Measurements from ENCODE around the gene SPART. TPM values are rescaled to one million over a fixed set of nuclear protein-coding genes. Genes with fewer than 3 reads are reported as not detected.

The SPART gene
- total RNA-seq, 6 experiments from 2014 or later, result 8.1 to 16.4 (median 9.5) TPM

DNA sequence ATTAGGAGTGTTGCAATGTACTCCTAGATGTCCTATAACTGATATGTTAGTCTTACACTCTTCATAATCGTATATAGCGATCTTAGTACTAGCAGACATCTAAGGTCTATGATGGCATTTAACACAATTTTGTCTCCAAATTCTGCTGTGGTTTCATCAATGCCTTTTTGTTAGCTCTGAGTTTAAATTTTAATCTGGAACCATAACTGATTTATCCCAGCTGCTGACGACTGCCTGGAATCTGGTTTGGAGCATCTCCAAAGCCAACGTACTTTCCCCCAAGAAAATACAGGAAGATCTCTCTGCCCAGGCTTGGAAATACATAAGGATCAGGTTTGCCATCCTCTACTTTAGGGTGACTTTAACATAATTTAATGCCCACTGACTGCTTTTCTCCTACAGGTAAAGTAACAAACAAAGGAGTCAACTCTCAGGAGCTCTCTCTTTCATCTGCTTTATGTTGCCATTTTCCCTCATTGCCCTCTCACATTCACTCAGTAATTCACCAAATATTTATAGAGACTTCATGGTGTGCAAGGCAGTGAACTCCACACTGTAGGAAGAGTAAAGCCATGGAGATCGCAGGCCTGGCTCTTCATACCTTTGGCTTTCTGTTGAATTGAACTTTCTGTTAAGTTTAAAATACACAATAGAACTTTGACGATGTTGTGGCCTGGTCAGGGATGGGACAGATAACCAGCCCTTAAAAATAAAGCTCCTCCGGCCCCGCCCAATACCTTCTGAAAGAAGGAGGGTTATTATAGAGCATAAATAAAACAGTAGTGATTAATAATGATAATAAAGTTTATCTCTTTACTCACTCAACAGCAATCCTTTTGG is 23.3 kb upstream of the SPART start:
- H3K9me3 ChIP-seq, result no peaks in the 10 kb centered on the region
- WGBS (ENCODE audit: insufficient coverage, low coverage, low lambda C conversion rate, missing lambda C conversion rate), result 44% methylated on average over 8 of the region's 8 CpGs
- DNase-seq, result peak in 1 of 3 donors; percentile 72
- H3K4me1 ChIP-seq, result peaks cover 0 to 24% (median 9%) of the 10 kb centered on the region in 4 donors
- peak; percentile 68 to 80 (median 76) for ATAC-seq
- no peaks in the 10 kb centered on the region for H3K27me3 ChIP-seq
- intact Hi-C loops (cut with DNase I), result no loop called here
- H3K36me3 ChIP-seq, result no peaks in the 10 kb centered on the region
- TF ChIP-seq, protein P1, sequence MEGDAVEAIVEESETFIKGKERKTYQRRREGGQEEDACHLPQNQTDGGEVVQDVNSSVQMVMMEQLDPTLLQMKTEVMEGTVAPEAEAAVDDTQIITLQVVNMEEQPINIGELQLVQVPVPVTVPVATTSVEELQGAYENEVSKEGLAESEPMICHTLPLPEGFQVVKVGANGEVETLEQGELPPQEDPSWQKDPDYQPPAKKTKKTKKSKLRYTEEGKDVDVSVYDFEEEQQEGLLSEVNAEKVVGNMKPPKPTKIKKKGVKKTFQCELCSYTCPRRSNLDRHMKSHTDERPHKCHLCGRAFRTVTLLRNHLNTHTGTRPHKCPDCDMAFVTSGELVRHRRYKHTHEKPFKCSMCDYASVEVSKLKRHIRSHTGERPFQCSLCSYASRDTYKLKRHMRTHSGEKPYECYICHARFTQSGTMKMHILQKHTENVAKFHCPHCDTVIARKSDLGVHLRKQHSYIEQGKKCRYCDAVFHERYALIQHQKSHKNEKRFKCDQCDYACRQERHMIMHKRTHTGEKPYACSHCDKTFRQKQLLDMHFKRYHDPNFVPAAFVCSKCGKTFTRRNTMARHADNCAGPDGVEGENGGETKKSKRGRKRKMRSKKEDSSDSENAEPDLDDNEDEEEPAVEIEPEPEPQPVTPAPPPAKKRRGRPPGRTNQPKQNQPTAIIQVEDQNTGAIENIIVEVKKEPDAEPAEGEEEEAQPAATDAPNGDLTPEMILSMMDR (IDR thresholded peaks at IDR 0.05), result no peak
- no peak for TF ChIP-seq POLR2A (IDR thresholded peaks at IDR 0.05)
- H3K4me3 ChIP-seq, result no peak overlapping the region
- peak overlapping the region in 1 of 3 donors; percentile 39 for H3K27ac ChIP-seq

DNA sequence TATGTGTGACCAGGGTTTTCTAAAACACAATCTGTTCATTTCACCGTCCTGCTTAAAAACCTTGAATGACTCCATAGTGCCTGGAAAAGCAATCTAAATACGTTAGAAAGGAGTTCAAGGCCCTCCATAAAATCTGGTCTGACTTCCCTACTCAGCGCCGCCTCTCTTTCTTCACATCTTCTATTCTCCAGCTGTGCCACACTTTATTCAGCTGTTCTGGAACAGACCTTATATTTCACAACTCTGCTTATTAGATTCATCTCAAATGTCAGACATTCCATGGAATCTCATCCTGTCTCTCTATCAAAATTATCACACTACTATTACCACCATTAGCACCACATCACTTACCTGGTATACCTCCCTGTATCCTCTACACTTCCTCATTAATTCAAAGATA is 19.8 kb upstream of the SPART start:
- no peak for TF ChIP-seq POLR2A (IDR thresholded peaks at IDR 0.05)
- TF ChIP-seq, protein P1 (IDR thresholded peaks at IDR 0.05), result no peak

DNA sequence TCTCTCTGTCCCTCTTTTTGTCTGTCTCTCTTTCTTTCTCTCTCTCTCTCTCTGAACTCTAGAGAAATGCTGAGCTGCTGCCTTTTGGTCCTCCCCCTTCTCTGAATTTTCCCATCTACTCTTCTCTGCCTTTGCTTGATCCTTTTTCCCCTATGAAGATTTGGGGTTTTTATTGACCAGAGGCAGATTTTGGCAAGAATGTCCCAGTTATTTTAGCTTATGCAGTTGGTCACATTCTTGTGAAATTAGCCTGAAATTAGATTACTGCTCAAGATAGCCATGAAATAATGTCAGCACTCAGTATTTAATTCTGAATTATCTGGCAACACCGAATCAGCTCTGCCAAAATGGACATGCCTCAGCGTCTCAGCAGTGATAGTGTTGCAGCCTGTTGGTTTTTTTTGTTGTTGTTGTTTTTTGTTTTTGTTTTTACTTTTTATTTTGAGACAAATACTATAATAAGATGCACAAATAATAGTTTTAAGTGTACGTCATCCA is 17.2 kb upstream of the SPART start:
- WGBS (ENCODE audit: insufficient coverage, low coverage, low lambda C conversion rate, missing lambda C conversion rate), result 83% methylated on average over 3 of the region's 3 CpGs
- H3K4me1 ChIP-seq, result no peaks in the 10 kb centered on the region
- no peak for TF ChIP-seq POLR2A (IDR thresholded peaks at IDR 0.05)
- TF ChIP-seq, protein P1 (IDR thresholded peaks at IDR 0.05), result no peak
- H3K4me3 ChIP-seq, result no peak overlapping the region
- no peaks in the 10 kb centered on the region for H3K36me3 ChIP-seq
- H3K9me3 ChIP-seq, result no peaks in the 10 kb centered on the region
- no peak overlapping the region for H3K27ac ChIP-seq
- intact Hi-C loops (cut with DNase I), result no loop called here
- no peaks in the 10 kb centered on the region for H3K27me3 ChIP-seq
- ATAC-seq, result no peak
- DNase-seq, result no peak

More for the DNA sequence above, 19.8 kb upstream of the SPART start:
- Histone ChIP-seq H3K27me3 (no peaks in the 10 kb centered on the region), H3K9me3 (no peaks in the 10 kb centered on the region), H3K36me3 (no peaks in the 10 kb centered on the region), H3K4me3 (no peak overlapping the region), H3K27ac (no peak overlapping the region), H3K4me1 (peaks cover 0 to 12% (median 5%) of the 10 kb centered on the region in 4 donors)
- ATAC-seq, result no peak
- 84% methylated on average over 3 of the region's 4 CpGs for WGBS (ENCODE audit: insufficient coverage, low coverage, low lambda C conversion rate, missing lambda C conversion rate)
- DNase-seq, result no peak
- intact Hi-C loops (cut with DNase I), result no loop called here

DNA sequence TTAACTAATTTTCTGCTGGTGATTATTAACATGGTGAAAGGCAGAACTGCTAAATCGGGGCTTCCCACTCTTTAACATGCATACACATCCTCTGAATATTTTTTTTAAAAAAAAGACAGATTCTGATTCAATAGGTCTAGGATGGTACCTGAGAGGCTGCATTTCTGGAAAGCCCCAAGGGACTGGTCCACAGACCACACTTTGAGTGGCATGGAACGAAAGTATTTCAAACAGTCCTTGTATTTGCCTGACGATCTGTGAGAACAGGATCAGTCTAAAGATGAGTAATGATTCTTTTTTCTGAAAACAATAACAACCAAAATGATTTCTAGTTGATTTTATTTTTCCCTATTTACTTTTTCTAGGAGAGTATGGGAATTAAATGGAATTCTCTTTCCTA is 16.7 kb upstream of the SPART start:
- H3K36me3 ChIP-seq, result no peaks in the 10 kb centered on the region
- no peaks in the 10 kb centered on the region for H3K27me3 ChIP-seq
- 81% methylated on average over 3 of the region's 3 CpGs for WGBS (ENCODE audit: insufficient coverage, low coverage, low lambda C conversion rate, missing lambda C conversion rate)
- DNase-seq, result no peak
- ATAC-seq, result no peak
- H3K9me3 ChIP-seq, result no peaks in the 10 kb centered on the region
- TF ChIP-seq POLR2A (IDR thresholded peaks at IDR 0.05), result no peak
- TF ChIP-seq, protein P1 (IDR thresholded peaks at IDR 0.05), result no peak
- no peak overlapping the region for H3K27ac ChIP-seq
- intact Hi-C loops (cut with DNase I), result no loop called here
- H3K4me3 ChIP-seq, result no peak overlapping the region
- H3K4me1 ChIP-seq, result no peaks in the 10 kb centered on the region

Data from right lobe of liver (tissue), 6 donors.